ENCODE results near the gene ARHGAP24. TPM values are rescaled to one million over a fixed set of nuclear protein-coding genes. Genes with fewer than 3 reads are reported as not detected.

Gene ARHGAP24
- total and polyA plus RNA-seq, 2 of the 13 experiments (the other 11 are each of a cell fraction or from before 2014, with no cell fraction given) = 0.07 to 0.55 TPM

GRCh38 chr4:85715991-85716737, 241.2 kb downstream of the ARHGAP24 start:
- Histone ChIP-seq H3K27me3 (ENCODE audit: control insufficient read depth in 1 of 2, insufficient read depth in 2 of 2, low read length in 2 of 2) (no peaks in the 10 kb centered on the region), H3K27ac (ENCODE audit: extremely low read length, insufficient read depth, low read length) (no peak overlapping the region), H3K9ac (ENCODE audit: insufficient read depth, low read depth, low read length) (no peak overlapping the region), H3K4me2 (ENCODE audit: low read depth, low read length) (no peak overlapping the region), H3K4me3 (replicated peaks in 1 of 3; ENCODE audit: insufficient read depth in 1 of 3, low read depth in 2 of 3, low read length in 3 of 3) (no peak overlapping the region), H3K4me1 (ENCODE audit: insufficient read depth, low read length) (no peaks in the 10 kb centered on the region), H3K36me3 (replicated peaks in 1 of 2; ENCODE audit: control insufficient read depth in 1 of 2, insufficient read depth in 2 of 2, low read length in 2 of 2) (no peaks in the 10 kb centered on the region), H3K79me2 (ENCODE audit: insufficient read depth, low read length) (no peaks in the 10 kb centered on the region), H2AFZ (ENCODE audit: low read length) (no peak overlapping the region), H4K20me1 (ENCODE audit: insufficient read depth, low read length) (no peaks in the 10 kb centered on the region), H3K9me3 (ENCODE audit: low read length) (no peaks in the 10 kb centered on the region)
- no peak for TF ChIP-seq WIZ (CRISPR knock-in tag; IDR thresholded peaks at IDR 0.05)
- ChIA-PET POLR2A (no interaction called here), CTCF (ENCODE audit: low intra/inter-chr PET ratio, low total read pairs) (no interaction called here)
- no TSS peak for BruUV-seq (replicated peaks)
- intact Hi-C loops (cut with micrococcal nuclease; ENCODE audit: unreplicated experiment) = no loop called here
- no peak for ATAC-seq
- in situ Hi-C loops (cut with HindIII; ENCODE audit: extremely low pct_ligation_motif_present, low pct_unique_long_range_greater_than_20kb) = no loop called here
- FAIRE-seq = no peak
- no peak for DNase-seq (ENCODE audit: low spot score)
- WGBS (ENCODE audit: low lambda C conversion rate) = 22% methylated on average over 3 of the region's 3 CpGs

GRCh38 chr4:85717351-85717750, 242.4 kb downstream of the ARHGAP24 start:
- H3K79me2 ChIP-seq (ENCODE audit: insufficient read depth, low read length) = no peaks in the 10 kb centered on the region
- no peak overlapping the region for H2AFZ ChIP-seq (ENCODE audit: low read length)
- H3K36me3 ChIP-seq (replicated peaks in 1 of 2; ENCODE audit: control insufficient read depth in 1 of 2, insufficient read depth in 2 of 2, low read length in 2 of 2) = no peaks in the 10 kb centered on the region
- H3K4me1 ChIP-seq (ENCODE audit: insufficient read depth, low read length) = no peaks in the 10 kb centered on the region
- ATAC-seq (no peak), FAIRE-seq (no peak), DNase-seq (ENCODE audit: low spot score) (no peak)
- no TSS peak for BruUV-seq (replicated peaks)
- no peak overlapping the region for H3K9ac ChIP-seq (ENCODE audit: insufficient read depth, low read depth, low read length)
- H3K9me3 ChIP-seq (ENCODE audit: low read length) = no peaks in the 10 kb centered on the region
- no peak overlapping the region for H3K4me2 ChIP-seq (ENCODE audit: low read depth, low read length)
- TF ChIP-seq ATAD3A (CRISPR knock-in tag; IDR thresholded peaks at IDR 0.05) = no peak
- no peak for TF ChIP-seq CENPX (CRISPR knock-in tag; IDR thresholded peaks at IDR 0.05)
- no peak for TF ChIP-seq CAMTA2 (CRISPR knock-in tag; IDR thresholded peaks at IDR 0.05; ENCODE audit: borderline replicate concordance)
- no peak for TF ChIP-seq ZNF672 (CRISPR knock-in tag; IDR thresholded peaks at IDR 0.05)
- TF ChIP-seq ZIK1 (CRISPR knock-in tag; IDR thresholded peaks at IDR 0.05; ENCODE audit: borderline replicate concordance, low read depth) = no peak
- TF ChIP-seq, protein P1, sequence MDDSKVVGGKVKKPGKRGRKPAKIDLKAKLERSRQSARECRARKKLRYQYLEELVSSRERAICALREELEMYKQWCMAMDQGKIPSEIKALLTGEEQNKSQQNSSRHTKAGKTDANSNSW (CRISPR knock-in tag; IDR thresholded peaks at IDR 0.05; ENCODE audit: borderline replicate concordance) = no peak
- TF ChIP-seq HMG20B (CRISPR knock-in tag; conservative IDR thresholded peaks at IDR 0.05) = no peak
- TF ChIP-seq ZNF580 (CRISPR knock-in tag; IDR thresholded peaks at IDR 0.05; ENCODE audit: borderline replicate concordance, low read depth) = no peak
- TF ChIP-seq ZBTB42 (CRISPR knock-in tag; IDR thresholded peaks at IDR 0.05) = no peak
- TF ChIP-seq ARNT2 (CRISPR knock-in tag; IDR thresholded peaks at IDR 0.05; ENCODE audit: low read depth) = no peak
- CTCF ChIA-PET (ENCODE audit: low intra/inter-chr PET ratio, low total read pairs) = no interaction called here
- H3K27ac ChIP-seq (ENCODE audit: extremely low read length, insufficient read depth, low read length) = no peak overlapping the region
- POLR2A ChIA-PET = no interaction called here
- intact Hi-C loops (cut with micrococcal nuclease; ENCODE audit: unreplicated experiment) = no loop called here
- H3K27me3 ChIP-seq (ENCODE audit: control insufficient read depth in 1 of 2, insufficient read depth in 2 of 2, low read length in 2 of 2) = no peaks in the 10 kb centered on the region
- H4K20me1 ChIP-seq (ENCODE audit: insufficient read depth, low read length) = no peaks in the 10 kb centered on the region
- H3K4me3 ChIP-seq (replicated peaks in 1 of 3; ENCODE audit: insufficient read depth in 1 of 3, low read depth in 2 of 3, low read length in 3 of 3) = no peak overlapping the region
- in situ Hi-C loops (cut with HindIII; ENCODE audit: extremely low pct_ligation_motif_present, low pct_unique_long_range_greater_than_20kb) = no loop called here
- 48% methylated on average over 1 of the region's 1 CpG for WGBS (ENCODE audit: low lambda C conversion rate)

Data from HepG2 (cell line).